HuH-7.5 (cell line): ENCODE results near the gene LRRC28.

Source experiments
- DNase-seq: peaks from one replicate; pipeline ENCODE4 v3.0.0; 2011; ENCODE audit warnings: low spot score

Gene LRRC28

GRCh38 chr15:99305761-99306505, 54.7 kb downstream of the LRRC28 start:
- no peak for DNase-seq

DNA sequence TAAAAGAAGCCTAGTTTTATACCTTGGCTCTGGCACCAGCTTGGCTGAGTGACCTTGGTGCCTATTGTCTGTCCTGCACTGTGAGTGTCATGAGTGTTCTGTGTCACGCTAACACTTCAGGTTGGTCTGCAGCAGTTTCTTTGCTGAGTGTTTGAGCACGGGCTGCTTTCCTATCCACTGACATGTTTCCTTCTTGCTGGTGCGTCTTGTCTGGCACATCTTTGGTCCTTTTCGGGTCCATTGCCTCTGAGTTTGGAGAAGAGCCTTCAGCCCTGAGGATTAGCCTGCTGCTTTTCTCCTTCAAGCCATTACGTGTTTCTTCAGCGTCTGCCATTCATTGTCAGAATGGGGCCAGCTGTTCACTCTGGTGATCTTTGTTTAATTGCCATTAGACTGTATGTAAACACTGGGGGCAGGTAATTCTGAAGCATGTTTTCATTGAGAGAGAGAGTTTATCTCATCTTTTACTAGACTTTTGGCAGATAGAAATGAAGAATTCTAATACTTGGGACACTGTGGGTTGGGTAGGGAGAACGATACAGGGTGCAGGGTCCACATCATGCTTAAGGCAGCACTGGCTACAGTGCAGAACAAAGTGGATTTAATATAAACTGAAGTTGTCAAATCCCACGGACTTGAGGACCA, 55.5 kb downstream of the LRRC28 start:
- no peak for DNase-seq

DNA sequence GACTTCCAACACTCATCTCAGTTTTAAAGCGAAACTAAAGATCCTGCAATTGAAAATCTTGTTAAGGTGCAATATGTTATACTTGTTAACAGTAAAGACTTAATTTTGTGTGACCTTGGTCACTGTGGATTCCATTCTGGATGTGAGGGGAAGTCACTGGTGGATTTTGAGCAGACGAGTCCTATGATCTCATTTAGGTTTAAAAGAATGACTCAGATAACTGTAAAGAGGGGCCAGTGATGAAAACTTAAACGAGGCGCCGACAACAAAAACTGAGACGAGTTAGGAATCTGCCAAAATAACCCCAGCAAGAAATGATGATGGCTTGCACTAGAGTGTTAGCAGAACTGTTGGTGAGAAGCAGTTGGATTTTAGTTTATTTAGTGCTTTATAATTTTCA, 56.5 kb downstream of the LRRC28 start:
- no peak for DNase-seq

DNA sequence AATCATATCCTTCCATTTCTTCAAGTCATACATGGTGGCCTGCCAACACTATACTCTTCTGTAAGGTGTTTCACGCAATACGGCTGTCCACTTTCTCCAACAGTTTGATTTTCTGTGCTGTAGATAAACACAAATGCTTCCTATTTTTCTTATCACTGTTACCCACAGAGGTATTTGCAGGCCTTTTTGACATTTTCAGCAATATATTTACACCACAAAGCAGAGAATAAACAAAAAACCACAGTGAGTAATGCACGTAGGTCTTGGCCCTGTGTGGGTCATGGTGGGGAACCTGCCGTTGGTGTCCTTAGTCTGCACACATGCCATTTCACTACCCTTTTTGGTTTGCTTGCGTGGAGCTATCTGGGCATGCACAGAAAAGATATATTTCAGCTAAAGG, 59.5 kb downstream of the LRRC28 start:
- DNase-seq, result no peak

- DNase-seq, result no peak
Observed at GRCh38 chr15:99312228-99312627, 60.9 kb downstream of the LRRC28 start.

DNA sequence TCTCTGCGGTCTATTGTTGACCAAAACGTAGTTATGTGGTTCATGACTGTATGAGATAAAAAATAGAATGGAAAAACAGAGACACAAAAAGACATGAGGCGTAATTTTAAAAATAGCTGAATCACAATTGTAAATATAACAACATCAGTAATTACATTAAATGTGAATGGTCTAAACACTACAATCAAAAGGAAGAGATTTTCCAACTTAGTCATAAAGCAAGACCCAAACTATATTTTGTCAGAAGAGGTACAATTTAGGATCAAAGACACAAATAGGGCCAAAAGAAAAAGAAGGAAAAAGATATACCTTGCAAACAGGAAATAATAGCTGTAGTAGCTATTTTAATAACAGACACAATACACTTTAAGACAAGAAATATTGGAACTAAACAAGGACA, 61.5 kb downstream of the LRRC28 start:
- no peak for DNase-seq

DNA sequence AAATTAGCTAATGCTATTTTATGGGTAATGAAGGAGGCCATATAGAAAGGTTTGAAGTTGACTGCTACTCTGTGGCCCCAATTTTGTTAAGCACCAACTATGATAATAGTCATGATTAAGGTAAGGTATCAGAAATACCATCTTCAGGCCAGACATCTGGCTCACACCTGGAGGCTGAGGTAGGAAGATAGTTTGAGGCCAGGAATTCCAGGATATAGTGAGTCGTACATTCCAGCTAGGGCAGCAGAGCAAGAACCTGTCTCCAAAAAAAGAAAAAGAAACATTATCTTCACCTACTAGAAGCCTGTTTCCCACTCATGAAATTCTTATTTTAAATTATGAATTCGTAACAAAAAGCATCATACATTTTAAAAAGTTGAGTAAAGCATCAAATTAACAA, 64.4 kb downstream of the LRRC28 start:
- no peak for DNase-seq

GRCh38 chr15:99320374-99321215, 69.3 kb downstream of the LRRC28 start:
- DNase-seq, result no peak

GRCh38 chr15:99321468-99321867, 70.2 kb downstream of the LRRC28 start:
- no peak for DNase-seq

- DNase-seq, result no peak
Observed at GRCh38 chr15:99322643-99323405, 71.5 kb downstream of the LRRC28 start.

GRCh38 chr15:99324082-99324620, 72.9 kb downstream of the LRRC28 start:
- DNase-seq, result no peak

DNA sequence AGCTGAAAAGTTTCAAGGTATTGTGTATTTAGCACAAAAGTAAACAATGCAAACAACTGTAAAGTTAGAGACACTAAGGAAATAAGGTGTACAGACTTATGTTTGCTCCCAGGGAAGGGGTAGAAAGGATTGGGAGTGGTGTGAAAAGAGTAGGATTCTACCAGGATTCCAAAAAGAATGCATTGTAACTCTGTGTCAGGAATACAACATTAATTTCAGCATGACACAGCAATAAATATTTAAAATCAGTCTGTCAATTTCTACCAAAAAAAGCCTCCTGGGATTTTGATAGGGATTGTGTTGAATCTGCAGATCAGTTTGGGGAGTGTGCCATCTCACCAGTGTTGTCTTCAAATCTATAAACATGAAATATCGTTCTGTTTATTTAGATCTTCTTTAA, 73.4 kb downstream of the LRRC28 start:
- DNase-seq, result no peak

- DNase-seq, result no peak
Observed at GRCh38 chr15:99326235-99326634, 75.0 kb downstream of the LRRC28 start.

GRCh38 chr15:99328106-99329072, 77.1 kb downstream of the LRRC28 start:
- DNase-seq, result no peak

- no peak for DNase-seq
Observed at GRCh38 chr15:99331381-99331780, 80.1 kb downstream of the LRRC28 start.

- DNase-seq, result no peak
Observed at GRCh38 chr15:99333413-99333812, 82.1 kb downstream of the LRRC28 start.

GRCh38 chr15:99333981-99334380, 82.7 kb downstream of the LRRC28 start:
- no peak for DNase-seq

GRCh38 chr15:99335508-99335907, 84.2 kb downstream of the LRRC28 start:
- DNase-seq, result no peak

- DNase-seq, result no peak
Observed at GRCh38 chr15:99336794-99337193, 85.5 kb downstream of the LRRC28 start.

- DNase-seq, result no peak
Observed at GRCh38 chr15:99340347-99340746, 89.1 kb downstream of the LRRC28 start.

DNA sequence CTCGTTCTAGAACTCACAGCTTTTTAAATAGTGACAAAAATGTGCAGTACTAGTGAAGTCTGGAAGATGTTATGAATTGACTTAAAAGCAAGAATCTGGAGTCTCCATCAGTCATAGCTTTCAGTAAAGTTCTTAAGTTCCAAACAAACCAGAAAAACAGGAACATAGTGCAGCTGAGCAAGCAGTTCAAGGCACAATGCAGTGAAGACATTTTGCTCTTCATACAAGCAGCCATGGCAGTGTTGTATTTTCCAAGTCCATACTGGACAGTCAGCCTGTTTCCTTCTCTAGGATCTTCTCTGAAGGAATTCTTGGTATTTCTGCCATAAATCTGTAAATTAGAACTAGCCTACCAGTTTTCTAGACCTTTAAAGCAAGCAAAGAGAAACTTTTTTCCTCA, 90.5 kb downstream of the LRRC28 start:
- DNase-seq, result no peak
